ENCODE data around the gene CRTC1.

- TF ChIP-seq, protein P1, sequence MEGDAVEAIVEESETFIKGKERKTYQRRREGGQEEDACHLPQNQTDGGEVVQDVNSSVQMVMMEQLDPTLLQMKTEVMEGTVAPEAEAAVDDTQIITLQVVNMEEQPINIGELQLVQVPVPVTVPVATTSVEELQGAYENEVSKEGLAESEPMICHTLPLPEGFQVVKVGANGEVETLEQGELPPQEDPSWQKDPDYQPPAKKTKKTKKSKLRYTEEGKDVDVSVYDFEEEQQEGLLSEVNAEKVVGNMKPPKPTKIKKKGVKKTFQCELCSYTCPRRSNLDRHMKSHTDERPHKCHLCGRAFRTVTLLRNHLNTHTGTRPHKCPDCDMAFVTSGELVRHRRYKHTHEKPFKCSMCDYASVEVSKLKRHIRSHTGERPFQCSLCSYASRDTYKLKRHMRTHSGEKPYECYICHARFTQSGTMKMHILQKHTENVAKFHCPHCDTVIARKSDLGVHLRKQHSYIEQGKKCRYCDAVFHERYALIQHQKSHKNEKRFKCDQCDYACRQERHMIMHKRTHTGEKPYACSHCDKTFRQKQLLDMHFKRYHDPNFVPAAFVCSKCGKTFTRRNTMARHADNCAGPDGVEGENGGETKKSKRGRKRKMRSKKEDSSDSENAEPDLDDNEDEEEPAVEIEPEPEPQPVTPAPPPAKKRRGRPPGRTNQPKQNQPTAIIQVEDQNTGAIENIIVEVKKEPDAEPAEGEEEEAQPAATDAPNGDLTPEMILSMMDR (IDR thresholded peaks at IDR 0.05; ENCODE audit: insufficient read depth, low read length, poor library complexity, severe bottlenecking): no peak
- no peak for TF ChIP-seq EZH2phosphoT487 (conservative IDR thresholded peaks at IDR 0.05; ENCODE audit: low read length)
These were observed 17.2 kb upstream of the CRTC1 start for GRCh38 chr19:18666317-18666716.

Measured in SU-DHL-6 (cell line).